Measurements from ENCODE around the gene ZNF33A. TPM values are rescaled to one million over a fixed set of nuclear protein-coding genes. Genes with fewer than 3 reads are reported as not detected.

Gene ZNF33A
- total and polyA plus RNA-seq, 4 donors, result 9.4 to 63.4 (median 18.0) TPM

DNA sequence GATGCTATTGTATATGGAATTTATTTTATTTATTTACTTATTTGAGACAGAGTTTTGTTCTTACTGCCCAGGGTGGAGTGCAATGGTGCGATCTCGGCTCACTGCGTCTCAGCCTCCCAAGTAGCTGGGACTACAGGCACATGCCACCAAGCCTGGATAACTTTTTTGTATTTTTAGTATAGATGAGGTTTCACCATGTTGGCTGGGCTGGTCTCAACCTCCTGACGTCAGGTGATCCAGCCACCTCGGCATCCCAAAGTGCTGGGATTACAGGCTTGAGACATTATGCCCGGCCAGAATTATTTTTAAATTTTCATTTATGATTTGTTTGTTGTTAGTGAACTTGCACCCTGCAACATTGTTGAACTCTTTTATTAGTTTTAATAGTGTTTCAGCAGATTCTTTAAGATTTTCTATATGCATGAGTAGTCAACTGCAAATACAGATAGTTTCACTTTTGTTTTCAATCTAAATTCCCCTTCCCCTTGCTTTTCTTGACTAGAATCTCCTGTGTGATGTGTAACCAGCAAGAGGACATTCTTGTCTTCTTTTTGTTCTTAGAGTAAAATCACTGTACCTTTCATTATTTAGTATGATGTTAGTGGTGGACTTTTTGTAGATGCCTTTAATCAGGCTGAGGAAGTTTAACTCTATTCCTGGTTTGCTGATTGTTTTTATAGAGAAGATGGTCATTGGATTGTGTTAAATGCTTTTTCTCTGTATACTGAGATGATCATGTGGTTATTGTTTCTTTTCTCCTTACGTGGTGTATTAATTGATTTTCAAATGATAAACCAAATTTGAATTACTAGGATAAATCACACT is 27.8 kb downstream of the ZNF33A start:
- DNase-seq (no peak), ATAC-seq (ENCODE audit: insufficient read depth, low FRiP score) (no peak)
- H3K4me1 ChIP-seq (ENCODE audit: control insufficient read depth in 5 of 5, insufficient read depth in 5 of 5, low read length in 5 of 5), result peaks cover 0 to 2% (median 0%) of the 10 kb centered on the region in 5 donors
- H3K4me3 ChIP-seq, result no peak overlapping the region
- TF ChIP-seq, protein P1, sequence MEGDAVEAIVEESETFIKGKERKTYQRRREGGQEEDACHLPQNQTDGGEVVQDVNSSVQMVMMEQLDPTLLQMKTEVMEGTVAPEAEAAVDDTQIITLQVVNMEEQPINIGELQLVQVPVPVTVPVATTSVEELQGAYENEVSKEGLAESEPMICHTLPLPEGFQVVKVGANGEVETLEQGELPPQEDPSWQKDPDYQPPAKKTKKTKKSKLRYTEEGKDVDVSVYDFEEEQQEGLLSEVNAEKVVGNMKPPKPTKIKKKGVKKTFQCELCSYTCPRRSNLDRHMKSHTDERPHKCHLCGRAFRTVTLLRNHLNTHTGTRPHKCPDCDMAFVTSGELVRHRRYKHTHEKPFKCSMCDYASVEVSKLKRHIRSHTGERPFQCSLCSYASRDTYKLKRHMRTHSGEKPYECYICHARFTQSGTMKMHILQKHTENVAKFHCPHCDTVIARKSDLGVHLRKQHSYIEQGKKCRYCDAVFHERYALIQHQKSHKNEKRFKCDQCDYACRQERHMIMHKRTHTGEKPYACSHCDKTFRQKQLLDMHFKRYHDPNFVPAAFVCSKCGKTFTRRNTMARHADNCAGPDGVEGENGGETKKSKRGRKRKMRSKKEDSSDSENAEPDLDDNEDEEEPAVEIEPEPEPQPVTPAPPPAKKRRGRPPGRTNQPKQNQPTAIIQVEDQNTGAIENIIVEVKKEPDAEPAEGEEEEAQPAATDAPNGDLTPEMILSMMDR (IDR thresholded peaks at IDR 0.05; ENCODE audit: control extremely low read depth, extremely low read depth), result no peak
- 87 to 91% methylated on average over 7 of the region's 7 CpGs for WGBS, 2 donors
- peaks cover 7 to 28% (median 9%) of the 10 kb centered on the region in 4 donors for H3K36me3 ChIP-seq (ENCODE audit: control insufficient read depth in 4 of 4, insufficient read depth in 4 of 4, low read length in 4 of 4)
- no peak overlapping the region for H3K27ac ChIP-seq (ENCODE audit: low read depth in 1 of 2, low read length in 1 of 2)
- H3K9me3 ChIP-seq (ENCODE audit: control insufficient read depth in 4 of 4, insufficient read depth in 3 of 4, low read length in 3 of 4), result peaks cover 0 to 5% (median 0%) of the 10 kb centered on the region in 4 donors
- H3K27me3 ChIP-seq (ENCODE audit: control insufficient read depth in 3 of 3, insufficient read depth in 3 of 3, low read length in 2 of 3), result no peaks in the 10 kb centered on the region
- H3K9ac ChIP-seq (ENCODE audit: insufficient read depth in 1 of 2, low read length in 2 of 2), result no peak overlapping the region

DNA sequence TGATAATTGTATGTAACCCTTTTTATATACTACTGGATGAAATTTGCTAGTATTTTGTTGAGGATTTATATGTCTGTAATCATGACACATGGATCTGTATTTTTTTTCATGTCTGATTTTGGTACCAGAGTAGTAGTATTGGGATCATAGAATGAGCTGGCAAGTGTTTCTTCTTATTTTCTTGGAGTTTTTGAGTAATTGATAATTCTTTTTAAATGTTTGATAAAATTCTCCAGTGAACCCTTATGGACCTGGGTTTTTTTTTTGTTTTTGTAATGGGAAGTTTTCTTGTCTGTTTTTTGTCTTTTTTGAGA is 28.4 kb downstream of the ZNF33A start:
- H3K27me3 ChIP-seq (ENCODE audit: control insufficient read depth in 3 of 3, insufficient read depth in 3 of 3, low read length in 2 of 3), result no peaks in the 10 kb centered on the region
- no peak overlapping the region for H3K4me3 ChIP-seq
- no peak overlapping the region for H3K27ac ChIP-seq (ENCODE audit: low read depth in 1 of 2, low read length in 1 of 2)
- ATAC-seq (ENCODE audit: insufficient read depth, low FRiP score) (no peak), DNase-seq (no peak)
- TF ChIP-seq, protein P1 (IDR thresholded peaks at IDR 0.05; ENCODE audit: control extremely low read depth, extremely low read depth), result no peak
- H3K9me3 ChIP-seq (ENCODE audit: control insufficient read depth in 4 of 4, insufficient read depth in 3 of 4, low read length in 3 of 4), result peaks cover 0 to 5% (median 0%) of the 10 kb centered on the region in 4 donors
- peaks cover 0 to 2% (median 0%) of the 10 kb centered on the region in 5 donors for H3K4me1 ChIP-seq (ENCODE audit: control insufficient read depth in 5 of 5, insufficient read depth in 5 of 5, low read length in 5 of 5)
- H3K36me3 ChIP-seq (ENCODE audit: control insufficient read depth in 4 of 4, insufficient read depth in 4 of 4, low read length in 4 of 4), result peaks cover 7 to 27% (median 9%) of the 10 kb centered on the region in 4 donors
- no peak overlapping the region for H3K9ac ChIP-seq (ENCODE audit: insufficient read depth in 1 of 2, low read length in 2 of 2)

DNA sequence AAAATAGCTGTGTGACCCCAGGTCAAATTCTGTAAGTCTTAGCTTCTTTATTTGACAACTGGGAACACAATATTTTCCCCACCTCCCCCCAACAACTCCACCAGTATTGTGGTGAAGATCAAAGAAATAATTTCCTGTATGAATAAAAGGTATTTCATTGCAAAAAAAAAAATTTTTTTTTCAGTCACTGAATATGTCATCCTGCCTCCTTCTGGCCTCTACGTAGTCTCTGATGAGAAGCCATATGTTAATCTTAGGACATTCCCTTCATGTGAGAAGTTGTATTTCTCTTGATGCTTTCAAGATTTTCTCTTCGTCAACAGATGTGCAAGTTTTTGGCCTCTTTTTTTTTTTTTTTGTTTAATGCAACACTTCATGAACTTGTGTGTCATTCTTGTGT is 33.0 kb downstream of the ZNF33A start:
- H3K4me1 ChIP-seq (ENCODE audit: control insufficient read depth in 5 of 5, insufficient read depth in 5 of 5, low read length in 5 of 5), result peaks cover 0 to 2% (median 0%) of the 10 kb centered on the region in 5 donors
- peaks cover 5 to 19% (median 9%) of the 10 kb centered on the region in 4 donors for H3K36me3 ChIP-seq (ENCODE audit: control insufficient read depth in 4 of 4, insufficient read depth in 4 of 4, low read length in 4 of 4)
- no peak overlapping the region for H3K27ac ChIP-seq (ENCODE audit: low read depth in 1 of 2, low read length in 1 of 2)
- DNase-seq (no peak), ATAC-seq (ENCODE audit: insufficient read depth, low FRiP score) (no peak)
- 93 to 95% methylated on average over 2 of the region's 2 CpGs for WGBS, 2 donors
- H3K27me3 ChIP-seq (ENCODE audit: control insufficient read depth in 3 of 3, insufficient read depth in 3 of 3, low read length in 2 of 3), result no peaks in the 10 kb centered on the region
- H3K4me3 ChIP-seq, result no peak overlapping the region
- H3K9ac ChIP-seq (ENCODE audit: insufficient read depth in 1 of 2, low read length in 2 of 2), result no peak overlapping the region
- H3K9me3 ChIP-seq (ENCODE audit: control insufficient read depth in 4 of 4, insufficient read depth in 3 of 4, low read length in 3 of 4), result peaks cover 0 to 7% (median 0%) of the 10 kb centered on the region in 4 donors
- TF ChIP-seq, protein P1 (IDR thresholded peaks at IDR 0.05; ENCODE audit: control extremely low read depth, extremely low read depth), result no peak
